ENCODE data around the gene NFE2L3. TPM values are rescaled to one million over a fixed set of nuclear protein-coding genes. Genes with fewer than 3 reads are reported as not detected.

Gene NFE2L3
- total and polyA plus RNA-seq, 4 donors, result 0.32 to 1.9 (median 1.3) TPM

DNA sequence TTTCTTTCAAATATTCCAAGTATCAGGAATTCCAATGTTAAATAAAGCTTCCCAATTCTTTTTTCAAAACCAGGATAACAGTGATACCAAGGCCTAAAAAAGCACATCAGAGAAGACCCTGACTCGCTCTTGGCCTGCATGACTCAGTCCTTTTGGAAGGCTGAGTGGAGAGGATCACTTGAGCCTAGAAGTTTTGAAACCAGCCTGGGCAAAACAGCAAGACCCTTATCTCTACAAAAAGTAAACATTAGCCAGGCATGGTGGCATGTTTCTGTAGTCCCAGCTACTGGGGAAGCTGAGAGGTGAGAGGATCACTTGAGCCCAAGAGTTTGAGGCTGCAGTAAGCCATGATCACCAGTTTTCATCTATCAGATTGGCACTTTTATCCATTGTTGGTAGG is 18.7 kb downstream of the NFE2L3 start:
- no peaks in the 10 kb centered on the region for H3K9me3 ChIP-seq (ENCODE audit: control insufficient read depth in 4 of 4, low read length in 3 of 4)
- H3K36me3 ChIP-seq (ENCODE audit: control insufficient read depth in 4 of 4, insufficient read depth in 3 of 4, low read depth in 1 of 4, low read length in 3 of 4), result no peaks in the 10 kb centered on the region
- H3K9ac ChIP-seq (ENCODE audit: low read depth in 1 of 2, low read length in 2 of 2), result no peak overlapping the region
- H3K4me1 ChIP-seq (ENCODE audit: control insufficient read depth in 4 of 4, insufficient read depth in 4 of 4, low read length in 3 of 4), result peaks cover 0 to 4% (median 1%) of the 10 kb centered on the region in 4 donors
- H3K27me3 ChIP-seq (ENCODE audit: control insufficient read depth in 4 of 4, insufficient read depth in 4 of 4, low read length in 3 of 4), result no peaks in the 10 kb centered on the region
- no peak overlapping the region for H3K4me3 ChIP-seq (ENCODE audit: low read depth in 1 of 3, low read length in 3 of 3)
- no peak overlapping the region for H3K27ac ChIP-seq (ENCODE audit: low read depth in 1 of 2, low read length in 2 of 2)
- TF ChIP-seq, protein P1, sequence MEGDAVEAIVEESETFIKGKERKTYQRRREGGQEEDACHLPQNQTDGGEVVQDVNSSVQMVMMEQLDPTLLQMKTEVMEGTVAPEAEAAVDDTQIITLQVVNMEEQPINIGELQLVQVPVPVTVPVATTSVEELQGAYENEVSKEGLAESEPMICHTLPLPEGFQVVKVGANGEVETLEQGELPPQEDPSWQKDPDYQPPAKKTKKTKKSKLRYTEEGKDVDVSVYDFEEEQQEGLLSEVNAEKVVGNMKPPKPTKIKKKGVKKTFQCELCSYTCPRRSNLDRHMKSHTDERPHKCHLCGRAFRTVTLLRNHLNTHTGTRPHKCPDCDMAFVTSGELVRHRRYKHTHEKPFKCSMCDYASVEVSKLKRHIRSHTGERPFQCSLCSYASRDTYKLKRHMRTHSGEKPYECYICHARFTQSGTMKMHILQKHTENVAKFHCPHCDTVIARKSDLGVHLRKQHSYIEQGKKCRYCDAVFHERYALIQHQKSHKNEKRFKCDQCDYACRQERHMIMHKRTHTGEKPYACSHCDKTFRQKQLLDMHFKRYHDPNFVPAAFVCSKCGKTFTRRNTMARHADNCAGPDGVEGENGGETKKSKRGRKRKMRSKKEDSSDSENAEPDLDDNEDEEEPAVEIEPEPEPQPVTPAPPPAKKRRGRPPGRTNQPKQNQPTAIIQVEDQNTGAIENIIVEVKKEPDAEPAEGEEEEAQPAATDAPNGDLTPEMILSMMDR (IDR thresholded peaks at IDR 0.05; ENCODE audit: low read depth, low read length, missing input control), result no peak
- TF ChIP-seq RXRA (IDR thresholded peaks at IDR 0.05), result no peak
- no peak for TF ChIP-seq GABPA (IDR thresholded peaks at IDR 0.05 in 1 of 2, conservative IDR thresholded peaks at IDR 0.05 in 1 of 2)
- no peak for TF ChIP-seq NR2F2 (IDR thresholded peaks at IDR 0.05)
- DNase-seq (ENCODE audit: low spot score), result no peak
- WGBS, result 95% methylated on average over 1 of the region's 1 CpG

DNA sequence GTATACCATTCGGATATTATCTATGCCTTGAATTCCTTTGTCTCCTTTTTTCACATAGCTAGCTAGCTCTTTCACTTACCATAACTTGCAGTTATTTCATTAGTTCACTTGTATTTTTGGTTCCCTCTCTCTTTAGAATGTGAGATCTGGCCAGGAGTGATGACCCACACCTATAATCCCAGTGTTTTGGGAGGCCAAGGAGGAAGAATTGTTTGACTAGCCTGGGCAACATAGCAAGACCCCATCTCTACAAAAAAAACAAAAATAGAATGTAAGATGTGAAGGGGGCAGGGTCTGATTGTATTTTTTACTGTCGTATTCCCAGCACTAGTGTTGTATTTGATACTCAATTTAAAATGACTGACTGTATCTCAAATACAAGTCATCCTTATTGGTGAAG is 19.6 kb downstream of the NFE2L3 start:
- Histone ChIP-seq H3K36me3 (ENCODE audit: control insufficient read depth in 4 of 4, insufficient read depth in 3 of 4, low read depth in 1 of 4, low read length in 3 of 4) (no peaks in the 10 kb centered on the region), H3K4me3 (ENCODE audit: low read depth in 1 of 3, low read length in 3 of 3) (no peak overlapping the region), H3K27ac (ENCODE audit: low read depth in 1 of 2, low read length in 2 of 2) (no peak overlapping the region), H3K9me3 (ENCODE audit: control insufficient read depth in 4 of 4, low read length in 3 of 4) (no peaks in the 10 kb centered on the region), H3K4me1 (ENCODE audit: control insufficient read depth in 4 of 4, insufficient read depth in 4 of 4, low read length in 3 of 4) (peaks cover 0 to 4% (median 1%) of the 10 kb centered on the region in 4 donors), H3K27me3 (ENCODE audit: control insufficient read depth in 4 of 4, insufficient read depth in 4 of 4, low read length in 3 of 4) (no peaks in the 10 kb centered on the region), H3K9ac (ENCODE audit: low read depth in 1 of 2, low read length in 2 of 2) (no peak overlapping the region)
- no peak for DNase-seq (ENCODE audit: low spot score)
- TF ChIP-seq TAF1 (conservative IDR thresholded peaks at IDR 0.05) (no peak), SP1 (IDR thresholded peaks at IDR 0.05) (no peak)
- 96% methylated on average over 2 of the region's 2 CpGs for WGBS

DNA sequence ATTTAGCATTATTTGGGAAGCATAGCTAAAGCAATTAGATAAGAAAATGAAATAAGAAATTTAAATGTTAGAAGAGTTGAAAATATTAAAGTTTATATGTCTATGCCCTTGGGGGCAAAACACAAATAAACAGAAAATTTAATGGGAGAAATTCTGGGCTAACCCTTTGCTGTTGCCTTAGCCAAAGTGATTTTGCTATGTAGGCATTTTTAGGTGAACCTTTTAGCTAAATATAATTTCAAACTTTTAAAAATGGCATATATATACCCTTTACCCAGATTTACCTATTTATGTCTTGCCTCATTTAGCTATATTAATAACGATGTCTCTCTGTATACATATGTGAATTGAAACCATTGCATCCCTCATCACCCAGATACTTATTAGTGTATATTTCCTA is 20.1 kb downstream of the NFE2L3 start:
- Histone ChIP-seq H3K4me3 (ENCODE audit: low read depth in 1 of 3, low read length in 3 of 3) (no peak overlapping the region), H3K27ac (ENCODE audit: low read depth in 1 of 2, low read length in 2 of 2) (no peak overlapping the region), H3K9me3 (ENCODE audit: control insufficient read depth in 4 of 4, low read length in 3 of 4) (no peaks in the 10 kb centered on the region), H3K27me3 (ENCODE audit: control insufficient read depth in 4 of 4, insufficient read depth in 4 of 4, low read length in 3 of 4) (no peaks in the 10 kb centered on the region), H3K9ac (ENCODE audit: low read depth in 1 of 2, low read length in 2 of 2) (no peak overlapping the region), H3K4me1 (ENCODE audit: control insufficient read depth in 4 of 4, insufficient read depth in 4 of 4, low read length in 3 of 4) (peaks cover 0 to 4% (median 1%) of the 10 kb centered on the region in 4 donors), H3K36me3 (ENCODE audit: control insufficient read depth in 4 of 4, insufficient read depth in 3 of 4, low read depth in 1 of 4, low read length in 3 of 4) (no peaks in the 10 kb centered on the region)
- TF ChIP-seq TAF1 (conservative IDR thresholded peaks at IDR 0.05) (no peak), GABPA (IDR thresholded peaks at IDR 0.05 in 1 of 2, conservative IDR thresholded peaks at IDR 0.05 in 1 of 2) (no peak), JUND (IDR thresholded peaks at IDR 0.05) (no peak), RXRA (IDR thresholded peaks at IDR 0.05) (no peak), FOXA1 (IDR thresholded peaks at IDR 0.05) (no peak), HNF4A (conservative IDR thresholded peaks at IDR 0.05) (no peak), NR2F2 (IDR thresholded peaks at IDR 0.05) (no peak), YY1 (IDR thresholded peaks at IDR 0.05) (no peak), FOXA2 (IDR thresholded peaks at IDR 0.05) (no peak), EGR1 (IDR thresholded peaks at IDR 0.05; ENCODE audit: low read depth in 2 of 2) (no peak), RAD21 (IDR thresholded peaks at IDR 0.05) (no peak), HNF4G (IDR thresholded peaks at IDR 0.05) (no peak), SP1 (IDR thresholded peaks at IDR 0.05) (no peak)
- TF ChIP-seq, protein P2, sequence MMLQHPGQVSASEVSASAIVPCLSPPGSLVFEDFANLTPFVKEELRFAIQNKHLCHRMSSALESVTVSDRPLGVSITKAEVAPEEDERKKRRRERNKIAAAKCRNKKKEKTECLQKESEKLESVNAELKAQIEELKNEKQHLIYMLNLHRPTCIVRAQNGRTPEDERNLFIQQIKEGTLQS (IDR thresholded peaks at IDR 0.05), result no peak
- TF ChIP-seq, protein P3, sequence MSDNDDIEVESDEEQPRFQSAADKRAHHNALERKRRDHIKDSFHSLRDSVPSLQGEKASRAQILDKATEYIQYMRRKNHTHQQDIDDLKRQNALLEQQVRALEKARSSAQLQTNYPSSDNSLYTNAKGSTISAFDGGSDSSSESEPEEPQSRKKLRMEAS (IDR thresholded peaks at IDR 0.05), result no peak
- TF ChIP-seq, protein P1 (IDR thresholded peaks at IDR 0.05; ENCODE audit: low read depth, low read length, missing input control), result no peak
- TF ChIP-seq, protein P4, sequence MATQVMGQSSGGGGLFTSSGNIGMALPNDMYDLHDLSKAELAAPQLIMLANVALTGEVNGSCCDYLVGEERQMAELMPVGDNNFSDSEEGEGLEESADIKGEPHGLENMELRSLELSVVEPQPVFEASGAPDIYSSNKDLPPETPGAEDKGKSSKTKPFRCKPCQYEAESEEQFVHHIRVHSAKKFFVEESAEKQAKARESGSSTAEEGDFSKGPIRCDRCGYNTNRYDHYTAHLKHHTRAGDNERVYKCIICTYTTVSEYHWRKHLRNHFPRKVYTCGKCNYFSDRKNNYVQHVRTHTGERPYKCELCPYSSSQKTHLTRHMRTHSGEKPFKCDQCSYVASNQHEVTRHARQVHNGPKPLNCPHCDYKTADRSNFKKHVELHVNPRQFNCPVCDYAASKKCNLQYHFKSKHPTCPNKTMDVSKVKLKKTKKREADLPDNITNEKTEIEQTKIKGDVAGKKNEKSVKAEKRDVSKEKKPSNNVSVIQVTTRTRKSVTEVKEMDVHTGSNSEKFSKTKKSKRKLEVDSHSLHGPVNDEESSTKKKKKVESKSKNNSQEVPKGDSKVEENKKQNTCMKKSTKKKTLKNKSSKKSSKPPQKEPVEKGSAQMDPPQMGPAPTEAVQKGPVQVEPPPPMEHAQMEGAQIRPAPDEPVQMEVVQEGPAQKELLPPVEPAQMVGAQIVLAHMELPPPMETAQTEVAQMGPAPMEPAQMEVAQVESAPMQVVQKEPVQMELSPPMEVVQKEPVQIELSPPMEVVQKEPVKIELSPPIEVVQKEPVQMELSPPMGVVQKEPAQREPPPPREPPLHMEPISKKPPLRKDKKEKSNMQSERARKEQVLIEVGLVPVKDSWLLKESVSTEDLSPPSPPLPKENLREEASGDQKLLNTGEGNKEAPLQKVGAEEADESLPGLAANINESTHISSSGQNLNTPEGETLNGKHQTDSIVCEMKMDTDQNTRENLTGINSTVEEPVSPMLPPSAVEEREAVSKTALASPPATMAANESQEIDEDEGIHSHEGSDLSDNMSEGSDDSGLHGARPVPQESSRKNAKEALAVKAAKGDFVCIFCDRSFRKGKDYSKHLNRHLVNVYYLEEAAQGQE (IDR thresholded peaks at IDR 0.05), result no peak
- TF ChIP-seq, protein P5, sequence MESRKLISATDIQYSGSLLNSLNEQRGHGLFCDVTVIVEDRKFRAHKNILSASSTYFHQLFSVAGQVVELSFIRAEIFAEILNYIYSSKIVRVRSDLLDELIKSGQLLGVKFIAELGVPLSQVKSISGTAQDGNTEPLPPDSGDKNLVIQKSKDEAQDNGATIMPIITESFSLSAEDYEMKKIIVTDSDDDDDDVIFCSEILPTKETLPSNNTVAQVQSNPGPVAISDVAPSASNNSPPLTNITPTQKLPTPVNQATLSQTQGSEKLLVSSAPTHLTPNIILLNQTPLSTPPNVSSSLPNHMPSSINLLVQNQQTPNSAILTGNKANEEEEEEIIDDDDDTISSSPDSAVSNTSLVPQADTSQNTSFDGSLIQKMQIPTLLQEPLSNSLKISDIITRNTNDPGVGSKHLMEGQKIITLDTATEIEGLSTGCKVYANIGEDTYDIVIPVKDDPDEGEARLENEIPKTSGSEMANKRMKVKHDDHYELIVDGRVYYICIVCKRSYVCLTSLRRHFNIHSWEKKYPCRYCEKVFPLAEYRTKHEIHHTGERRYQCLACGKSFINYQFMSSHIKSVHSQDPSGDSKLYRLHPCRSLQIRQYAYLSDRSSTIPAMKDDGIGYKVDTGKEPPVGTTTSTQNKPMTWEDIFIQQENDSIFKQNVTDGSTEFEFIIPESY (IDR thresholded peaks at IDR 0.05), result no peak
- no peak for DNase-seq (ENCODE audit: low spot score)
- 94% methylated on average over 1 of the region's 1 CpG for WGBS
